ENCODE results near the gene LRRC71.

- TF ChIP-seq EP300 (IDR thresholded peaks at IDR 0.05; ENCODE audit: low read depth) (no peak), CTCF (IDR thresholded peaks at IDR 0.05) (no peak)
Observed at GRCh38 chr1:156942576-156942975, 22.1 kb downstream of the LRRC71 start.
